SK-N-SH treated with all-trans-retinoic acid at 6 μM for 48 hours (cell line): ENCODE results near the gene DTNBP1.

Experiments used
- ARNTL ChIP-seq: fragments of 450-650 bp; formaldehyde crosslinking; IDR thresholded peaks from 2 replicates; pipeline ENCODE4 v1.5.0; 2020; ENCODE audit warnings: low read depth, mild to moderate bottlenecking, moderate library complexity, borderline replicate concordance
- GLIS3 ChIP-seq: fragments of 250-450 bp; sonication (Bioruptor Pico); IDR thresholded peaks from 2 replicates; pipeline ENCODE4 v1.5.0; 2020; ENCODE audit warnings: mild to moderate bottlenecking, moderate library complexity
- OSR1 ChIP-seq: fragments of 250-450 bp; sonication (Bioruptor Pico); IDR thresholded peaks from 2 replicates; pipeline ENCODE4 v1.8.0; 2022; ENCODE audit warnings: moderate library complexity, mild to moderate bottlenecking, inconsistent platforms
- POU6F1 ChIP-seq: fragments of 250-450 bp; sonication (Bioruptor Pico); IDR thresholded peaks from 2 replicates; pipeline ENCODE4 v1.8.0; 2021; ENCODE audit warnings: low read depth, mild to moderate bottlenecking, moderate library complexity, borderline replicate concordance
- PPARA ChIP-seq: fragments of 250-450 bp; sonication (Bioruptor Pico); IDR thresholded peaks from 2 replicates; pipeline ENCODE4 v1.5.0; 2020; ENCODE audit warnings: mild to moderate bottlenecking, borderline replicate concordance
- ZNF565 ChIP-seq: fragments of 450-650 bp; formaldehyde crosslinking; conservative IDR thresholded peaks from 2 replicates; pipeline ENCODE4 v1.5.0; 2020; ENCODE audit warnings: low read depth, mild to moderate bottlenecking, moderate library complexity
- ZNF70 ChIP-seq: fragments of 450-650 bp; formaldehyde crosslinking; IDR thresholded peaks from 2 replicates; pipeline ENCODE4 v1.5.0; 2020; ENCODE audit warnings: mild to moderate bottlenecking, moderate library complexity

- TF ChIP-seq ZNF70 (CRISPR knock-in tag) (no peak), OSR1 (CRISPR knock-in tag) (no peak), PPARA (CRISPR knock-in tag) (no peak), ARNTL (CRISPR knock-in tag) (no peak), POU6F1 (CRISPR knock-in tag) (no peak), ZNF565 (CRISPR knock-in tag) (no peak), GLIS3 (CRISPR knock-in tag) (no peak)
These were observed 6.7 kb downstream of the DTNBP1 start for GRCh38 chr6:15656145-15656544.
